NK-92 (cell line): ENCODE data around the gene AXIN1.
"Not testable (repeated sequence)": the region's sequence is repeated elsewhere in the genome, so short reads cannot be mapped to it uniquely, and the experiment has no call there.

Experiments
- DNase-seq: peaks from one replicate; lab custom pipeline; 2025; ENCODE audit not compliant: unreplicated experiment; lab: John Stamatoyannopoulos, UW

The AXIN1 gene

GRCh38 chr16:353404-354290 lies 1.1 kb upstream of the AXIN1 start:
- DNase-seq, result no peak

GRCh38 chr16:351804-352520 lies 561 bp downstream of the AXIN1 start:
- DNase-seq, result no peak

GRCh38 chr16:350203-350602 lies 2.3 kb downstream of the AXIN1 start:
- DNase-seq, result no peak

- no peak for DNase-seq
Observed at GRCh38 chr16:349211-349610, 3.3 kb downstream of the AXIN1 start.

- not testable (repeated sequence) for DNase-seq
Observed at GRCh38 chr16:348495-348894, 4.0 kb downstream of the AXIN1 start.

- DNase-seq, result no peak
Observed at GRCh38 chr16:347203-347602, 5.3 kb downstream of the AXIN1 start.

- no peak for DNase-seq
Observed at GRCh38 chr16:346587-346986, 5.9 kb downstream of the AXIN1 start.

GRCh38 chr16:345772-346171 lies 6.8 kb downstream of the AXIN1 start:
- no peak for DNase-seq

- DNase-seq, result no peak
Observed at GRCh38 chr16:342455-343213, 9.9 kb downstream of the AXIN1 start.

GRCh38 chr16:341974-342336 lies 10.6 kb downstream of the AXIN1 start:
- not testable (repeated sequence) for DNase-seq

GRCh38 chr16:341095-341973 lies 11.2 kb downstream of the AXIN1 start:
- DNase-seq, result not testable (repeated sequence)

- no peak for DNase-seq
Observed at GRCh38 chr16:340370-341091, 12.0 kb downstream of the AXIN1 start.

GRCh38 chr16:339680-340079 lies 12.8 kb downstream of the AXIN1 start:
- no peak for DNase-seq

GRCh38 chr16:337975-338575 lies 14.4 kb downstream of the AXIN1 start:
- DNase-seq, result no peak

- no peak for DNase-seq
Observed at GRCh38 chr16:337437-337836, 15.1 kb downstream of the AXIN1 start.

GRCh38 chr16:336269-336668 lies 16.3 kb downstream of the AXIN1 start:
- DNase-seq, result no peak

GRCh38 chr16:334861-335632 lies 17.5 kb downstream of the AXIN1 start:
- not testable (repeated sequence) for DNase-seq

- DNase-seq, result not testable (repeated sequence)
Observed at GRCh38 chr16:334164-334832, 18.2 kb downstream of the AXIN1 start.
